ENCODE measurements around the gene ZNF580. TPM values are rescaled to one million over a fixed set of nuclear protein-coding genes. Genes with fewer than 3 reads are reported as not detected.
A peak's percentile ranks its signal among the peaks of the same experiment; 100 is the strongest.

The ZNF580 gene
- total and polyA plus RNA-seq, 2 of the 13 experiments (the other 11 are each of a cell fraction or from before 2014, with no cell fraction given) = 4.4 to 6.0 TPM

- TF ChIP-seq SNAPC5 (CRISPR knock-in tag; IDR thresholded peaks at IDR 0.05; ENCODE audit: borderline replicate concordance) (no peak), TMF1 (CRISPR knock-in tag; IDR thresholded peaks at IDR 0.05; ENCODE audit: low read depth) (no peak), ZSCAN20 (CRISPR knock-in tag; IDR thresholded peaks at IDR 0.05; ENCODE audit: borderline replicate concordance) (no peak), ZNF331 (CRISPR knock-in tag; IDR thresholded peaks at IDR 0.05) (peak; percentile 23; the same call in 1 of the 2 replicates), ZNF790 (CRISPR knock-in tag; IDR thresholded peaks at IDR 0.05; ENCODE audit: borderline replicate concordance) (no peak), HOXD1 (CRISPR knock-in tag; IDR thresholded peaks at IDR 0.05) (no peak), ZNF713 (CRISPR knock-in tag; IDR thresholded peaks at IDR 0.05) (0 out of 2 replicates have a peak, but pooled peaks have one; percentile 30), ZBTB37 (CRISPR knock-in tag; IDR thresholded peaks at IDR 0.05) (no peak), GATA4 (IDR thresholded peaks at IDR 0.05; ENCODE audit: borderline replicate concordance, low read depth) (no peak), ZNF619 (CRISPR knock-in tag; IDR thresholded peaks at IDR 0.05) (0 out of 2 replicates have a peak, but pooled peaks have one; percentile 49), ZNF317 (CRISPR knock-in tag; IDR thresholded peaks at IDR 0.05) (no peak), ZSCAN21 (CRISPR knock-in tag; IDR thresholded peaks at IDR 0.05; ENCODE audit: borderline replicate concordance) (peak; percentile 67; the same call in 1 of the 2 replicates), ZC3H13 (CRISPR knock-in tag; IDR thresholded peaks at IDR 0.05) (no peak), JUNB (CRISPR knock-in tag; IDR thresholded peaks at IDR 0.05; ENCODE audit: borderline replicate concordance) (no peak), RXRB (CRISPR knock-in tag; IDR thresholded peaks at IDR 0.05; ENCODE audit: borderline replicate concordance) (peak; percentile 81; the same call in 1 of the 2 replicates), ZNF431 (CRISPR knock-in tag; IDR thresholded peaks at IDR 0.05; ENCODE audit: borderline replicate concordance, low read depth) (no peak; the same call in 1 of the 2 replicates), ATF4 (CRISPR knock-in tag; IDR thresholded peaks at IDR 0.05) (0 out of 4 replicates have a peak, but pooled peaks of 1 of the 2 experiments have one; percentile 22), ZNF570 (CRISPR knock-in tag; IDR thresholded peaks at IDR 0.05; ENCODE audit: borderline replicate concordance) (no peak), ZNF629 (CRISPR knock-in tag; conservative IDR thresholded peaks at IDR 0.05) (no peak), ZNF460 (CRISPR knock-in tag; IDR thresholded peaks at IDR 0.05; ENCODE audit: borderline replicate concordance) (peak; percentile 92), PAF1 (CRISPR knock-in tag; IDR thresholded peaks at IDR 0.05) (no peak), FOXK1 (CRISPR knock-in tag; IDR thresholded peaks at IDR 0.05; ENCODE audit: borderline replicate concordance, low read depth) (no peak), PLRG1 (conservative IDR thresholded peaks at IDR 0.05) (no peak), DNMT3B (CRISPR knock-in tag; conservative IDR thresholded peaks at IDR 0.05) (no peak), HNRNPK (IDR thresholded peaks at IDR 0.05; ENCODE audit: low read depth, low read length, poor library complexity, severe bottlenecking) (no peak)
- TF ChIP-seq, protein P1, sequence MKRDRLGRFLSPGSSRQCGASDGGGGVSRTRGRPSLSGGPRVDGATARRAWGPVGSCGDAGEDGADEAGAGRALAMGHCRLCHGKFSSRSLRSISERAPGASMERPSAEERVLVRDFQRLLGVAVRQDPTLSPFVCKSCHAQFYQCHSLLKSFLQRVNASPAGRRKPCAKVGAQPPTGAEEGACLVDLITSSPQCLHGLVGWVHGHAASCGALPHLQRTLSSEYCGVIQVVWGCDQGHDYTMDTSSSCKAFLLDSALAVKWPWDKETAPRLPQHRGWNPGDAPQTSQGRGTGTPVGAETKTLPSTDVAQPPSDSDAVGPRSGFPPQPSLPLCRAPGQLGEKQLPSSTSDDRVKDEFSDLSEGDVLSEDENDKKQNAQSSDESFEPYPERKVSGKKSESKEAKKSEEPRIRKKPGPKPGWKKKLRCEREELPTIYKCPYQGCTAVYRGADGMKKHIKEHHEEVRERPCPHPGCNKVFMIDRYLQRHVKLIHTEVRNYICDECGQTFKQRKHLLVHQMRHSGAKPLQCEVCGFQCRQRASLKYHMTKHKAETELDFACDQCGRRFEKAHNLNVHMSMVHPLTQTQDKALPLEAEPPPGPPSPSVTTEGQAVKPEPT (CRISPR knock-in tag; IDR thresholded peaks at IDR 0.05; ENCODE audit: low read depth) = no peak
Observed at GRCh38 chr19:55683449-55684261, 42.9 kb downstream of the ZNF580 start (continued).
